Esophagus squamous epithelium (tissue), 5 donors: ENCODE measurements around the gene NOC4L. TPM values are rescaled to one million over a fixed set of nuclear protein-coding genes. Genes with fewer than 3 reads are reported as not detected.

Experiments
- DNase-seq: peaks from one replicate; lab custom pipeline; 2025; lab: John Stamatoyannopoulos, UW
- H3K27ac ChIP-seq, 4 donors: fragments of 200-600 bp; sonication (generic); one replicate each; pipeline ENCODE4 v1.5.1; 2016 to 2019; ENCODE audit warnings: mild to moderate bottlenecking in 1 of 4
- H3K27me3 ChIP-seq, 4 donors: fragments of 200-600 bp; sonication (generic); 1 replicate in 3 of 4; 2 replicates in 1 of 4; pipeline versions ENCODE4 v1.5.1 to v1.6.0; 2017 to 2021; ENCODE audit warnings: antibody characterized with exemption in 1 of 4
- H3K36me3 ChIP-seq, 3 donors: fragments of 200-600 bp; sonication (generic); one replicate each; pipeline ENCODE4 v1.5.1; 2016 to 2019
- H3K4me1 ChIP-seq, 3 donors: fragments of 200-600 bp; sonication (generic); one replicate each; pipeline ENCODE4 v1.5.1; 2017 to 2019
- H3K4me3 ChIP-seq, 4 donors: fragments of 200-600 bp; sonication (generic); 1 replicate in 3 of 4; 2 replicates in 1 of 4; pipeline ENCODE4 v1.5.1; 2016 to 2019; ENCODE audit warnings: mild to moderate bottlenecking in 2 of 4, moderate library complexity in 1 of 4
- H3K9me3 ChIP-seq, 3 donors: fragments of 200-600 bp; sonication (generic); one replicate each; pipeline ENCODE4 v1.5.1; 2016 to 2019
- POLR2A ChIP-seq, 4 donors: fragments of 450-650 bp; IDR thresholded peaks; one replicate each; pipeline ENCODE4 v1.6.1; 2017; ENCODE audit warnings: antibody characterized with exemption in 4 of 4, mild to moderate bottlenecking in 4 of 4, moderate library complexity in 3 of 4
- WGBS, 2 donors: methylation state at CpG; one replicate each; pipeline ENCODE4 v1.1.5; 2018; 5-methylcytosine and 5-hydroxymethylcytosine counted together
- intact Hi-C: fragments of 100-400 bp; cut with DNase I; formaldehyde crosslinking; loops from one replicate; pipeline ENCODE4 v1.15.0; 2022
- total RNA-seq, 4 donors: library from RNA; depleted of rRNA; stranded (reverse); fragments of >200 nt; gene quantifications; one replicate each; pipeline ENCODE4 v1.1.0, GENCODE V29; 2016
- TF ChIP-seq, protein P1 (sequence below), 6 experiments: fragments of 450-650 bp in 4 of 6; fragments of 200-600 bp in 2 of 6; sonication (generic) in 2 of 6; IDR thresholded peaks; one replicate each; pipeline ENCODE4 v1.5.1; 2016 to 2019; ENCODE audit warnings: antibody characterized with exemption in 6 of 6, mild to moderate bottlenecking in 4 of 6, moderate library complexity in 4 of 6
- donor health status: DM: yes; HTN: yes; CAD: no.

Gene NOC4L
- total RNA-seq, 4 donors from 2014 or later: 9.6 to 12.1 (median 11.1) TPM

DNA sequence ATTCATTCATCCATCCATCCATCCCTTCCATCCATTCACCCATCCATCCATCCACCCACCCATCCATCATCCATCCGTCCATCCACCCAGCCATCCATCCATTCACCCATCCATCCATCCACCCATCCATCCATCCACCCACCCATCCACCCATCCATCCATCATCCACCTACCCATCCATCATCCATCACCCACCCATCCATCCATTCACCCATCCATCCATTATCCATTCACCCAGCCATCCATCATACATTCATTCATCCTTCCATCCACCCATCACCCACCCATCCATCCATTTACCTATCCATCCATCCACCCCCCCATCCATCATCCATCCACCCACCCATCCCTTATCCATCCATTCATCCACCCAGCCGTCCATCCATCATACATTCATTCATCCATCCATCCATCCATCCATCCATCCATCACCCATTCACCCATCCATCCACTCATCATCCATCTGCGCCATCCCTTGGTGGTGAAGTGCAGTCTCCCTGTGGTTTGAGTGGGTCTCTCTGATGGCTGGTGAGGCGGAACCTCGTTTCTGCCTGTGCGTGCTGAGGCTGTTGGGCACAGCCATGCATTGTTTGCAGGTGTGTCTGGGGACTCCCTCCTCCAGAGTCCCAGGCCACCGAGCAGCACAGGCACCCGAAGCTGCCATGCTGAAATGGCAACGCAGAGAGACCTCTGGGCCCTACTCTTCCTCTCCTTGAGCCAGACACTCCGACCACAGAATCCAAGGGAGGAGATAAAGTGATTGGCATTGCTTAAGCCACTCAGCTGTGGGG lies 22.7 kb downstream of the NOC4L start:
- WGBS, 2 donors: 87 to 88% methylated on average over 3 to 4 of the region's 10 CpGs
- Histone ChIP-seq H3K9me3 (no peaks in the 10 kb centered on the region), H3K4me3 (no peak overlapping the region), H3K36me3 (no peaks in the 10 kb centered on the region), H3K27ac (no peak overlapping the region), H3K27me3 (peaks cover 0 to 77% (median 0%) of the 10 kb centered on the region in 4 donors), H3K4me1 (peaks cover 12 to 37% (median 14%) of the 10 kb centered on the region in 3 donors)
- intact Hi-C loops: no loop called here
- DNase-seq: no peak
- TF ChIP-seq POLR2A (IDR thresholded peaks at IDR 0.05): no peak
- TF ChIP-seq, protein P1, sequence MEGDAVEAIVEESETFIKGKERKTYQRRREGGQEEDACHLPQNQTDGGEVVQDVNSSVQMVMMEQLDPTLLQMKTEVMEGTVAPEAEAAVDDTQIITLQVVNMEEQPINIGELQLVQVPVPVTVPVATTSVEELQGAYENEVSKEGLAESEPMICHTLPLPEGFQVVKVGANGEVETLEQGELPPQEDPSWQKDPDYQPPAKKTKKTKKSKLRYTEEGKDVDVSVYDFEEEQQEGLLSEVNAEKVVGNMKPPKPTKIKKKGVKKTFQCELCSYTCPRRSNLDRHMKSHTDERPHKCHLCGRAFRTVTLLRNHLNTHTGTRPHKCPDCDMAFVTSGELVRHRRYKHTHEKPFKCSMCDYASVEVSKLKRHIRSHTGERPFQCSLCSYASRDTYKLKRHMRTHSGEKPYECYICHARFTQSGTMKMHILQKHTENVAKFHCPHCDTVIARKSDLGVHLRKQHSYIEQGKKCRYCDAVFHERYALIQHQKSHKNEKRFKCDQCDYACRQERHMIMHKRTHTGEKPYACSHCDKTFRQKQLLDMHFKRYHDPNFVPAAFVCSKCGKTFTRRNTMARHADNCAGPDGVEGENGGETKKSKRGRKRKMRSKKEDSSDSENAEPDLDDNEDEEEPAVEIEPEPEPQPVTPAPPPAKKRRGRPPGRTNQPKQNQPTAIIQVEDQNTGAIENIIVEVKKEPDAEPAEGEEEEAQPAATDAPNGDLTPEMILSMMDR (IDR thresholded peaks at IDR 0.05): no peak

GRCh38 chr12:132167611-132168310 lies 23.5 kb downstream of the NOC4L start:
- DNase-seq: no peak

GRCh38 chr12:132168311-132169031 lies 24.2 kb downstream of the NOC4L start:
- H3K4me3 ChIP-seq: no peak overlapping the region
- H3K27ac ChIP-seq: no peak overlapping the region
- no peaks in the 10 kb centered on the region for H3K36me3 ChIP-seq
- TF ChIP-seq POLR2A (IDR thresholded peaks at IDR 0.05): no peak
- TF ChIP-seq, protein P1 (IDR thresholded peaks at IDR 0.05): no peak
- peaks cover 0 to 77% (median 0%) of the 10 kb centered on the region in 4 donors for H3K27me3 ChIP-seq
- no peak for DNase-seq
- intact Hi-C loops: no loop called here
- WGBS, 2 donors: 60 to 71% methylated on average over 1 to 2 of the region's 31 CpGs
- H3K4me1 ChIP-seq: peaks cover 0 to 22% (median under 1%) of the 10 kb centered on the region in 3 donors
- no peaks in the 10 kb centered on the region for H3K9me3 ChIP-seq

More at GRCh38 chr12:132167611-132168310, 23.5 kb downstream of the NOC4L start:
- Histone ChIP-seq H3K36me3 (no peaks in the 10 kb centered on the region), H3K4me3 (no peak overlapping the region), H3K27ac (no peak overlapping the region), H3K9me3 (no peaks in the 10 kb centered on the region), H3K27me3 (peaks cover 0 to 77% (median 0%) of the 10 kb centered on the region in 4 donors), H3K4me1 (peaks cover 4 to 30% (median 7%) of the 10 kb centered on the region in 3 donors)
- 66 to 76% methylated on average over 6 to 23 of the region's 30 CpGs for WGBS, 2 donors
- intact Hi-C loops: no loop called here
- TF ChIP-seq POLR2A (IDR thresholded peaks at IDR 0.05): no peak
- TF ChIP-seq, protein P1 (IDR thresholded peaks at IDR 0.05): no peak

GRCh38 chr12:132169376-132169775 lies 25.1 kb downstream of the NOC4L start:
- TF ChIP-seq POLR2A (IDR thresholded peaks at IDR 0.05): no peak
- TF ChIP-seq, protein P1 (IDR thresholded peaks at IDR 0.05): no peak
- Histone ChIP-seq H3K4me3 (no peak overlapping the region), H3K4me1 (peaks cover 0 to 20% (median 0%) of the 10 kb centered on the region in 3 donors), H3K9me3 (no peaks in the 10 kb centered on the region), H3K27ac (no peak overlapping the region), H3K27me3 (peaks cover 0 to 77% (median 0%) of the 10 kb centered on the region in 4 donors), H3K36me3 (no peaks in the 10 kb centered on the region)
- DNase-seq: no peak
- WGBS, 2 donors: 35 to 89% methylated on average over 5 to 9 of the region's 17 CpGs
- intact Hi-C loops: no loop called here
